H1 (cell line): ENCODE measurements around the gene SLC6A20. TPM values are rescaled to one million over a fixed set of nuclear protein-coding genes. Genes with fewer than 3 reads are reported as not detected.

Experiments
- CTCF ChIA-PET: fragments of 300-600 bp; sonication (Branson Sonifier 250); formaldehyde crosslinking; loops from one replicate; lab custom pipeline; 2021; ENCODE audit not compliant: partially characterized antibody; lab: Charles Lee
- POLR2A ChIA-PET: fragments of 300-600 bp; sonication (Branson Sonifier 250); formaldehyde crosslinking; loops from one replicate; lab custom pipeline; 2021; ENCODE audit warnings: inconsistent platforms; ENCODE audit not compliant: partially characterized antibody; lab: Charles Lee
- DNase-seq, 2 experiments: peaks; one replicate each; pipeline versions ENCODE4 v3.0.0 to v3.0.0-alpha.2; 2010 to 2022; ENCODE audit warnings: low spot score in 2 of 2, low read depth in 1 of 2, mixed read lengths in 1 of 2
- FAIRE-seq: peaks from 2 replicates; lab custom pipeline; 2011; peaks lifted over from hg19 to GRCh38; lab: Jason Lieb, UNC
- H2AFZ ChIP-seq: 2 replicates; pipeline ENCODE4 v1.8.1; 2012; ENCODE audit warnings: low read length, inconsistent platforms
- H2AK5ac ChIP-seq: 2 replicates; pipeline ENCODE4 v1.6.1; 2013; ENCODE audit warnings: low read depth, low read length
- H2BK120ac ChIP-seq: replicated peaks from 2 replicates; pipeline ENCODE3; 2013; ENCODE audit warnings: low read depth, low read length, inconsistent platforms
- H2BK12ac ChIP-seq: 2 replicates; pipeline ENCODE4 v1.6.1; 2013; ENCODE audit warnings: low read depth, low read length
- H2BK15ac ChIP-seq: 2 replicates; pipeline ENCODE4 v1.6.1; 2013; ENCODE audit warnings: low read length
- H2BK20ac ChIP-seq: 2 replicates; pipeline ENCODE4 v1.6.1; 2013; ENCODE audit warnings: low read length
- H2BK5ac ChIP-seq: 2 replicates; pipeline ENCODE4 v1.6.1; 2013; ENCODE audit warnings: low read depth, low read length
- H3K14ac ChIP-seq: 2 replicates; pipeline ENCODE4 v1.6.1; 2013; ENCODE audit warnings: inconsistent platforms; ENCODE audit not compliant: insufficient read length
- H3K18ac ChIP-seq: 2 replicates; pipeline ENCODE4 v1.6.1; 2013; ENCODE audit warnings: low read length; ENCODE audit errors: extremely low read depth
- H3K23ac ChIP-seq: 2 replicates; pipeline ENCODE4 v1.6.1; 2013; ENCODE audit warnings: inconsistent platforms; ENCODE audit not compliant: insufficient read length
- H3K23me2 ChIP-seq: 2 replicates; pipeline ENCODE4 v1.6.1; 2013; ENCODE audit warnings: low read depth, low read length
- H3K27ac ChIP-seq: 2 replicates; pipeline ENCODE4 v1.6.1; 2011; ENCODE audit warnings: low read depth, low read length, inconsistent platforms
- H3K27me3 ChIP-seq, 4 experiments: replicated peaks in 1 of 4; 1 replicate in 1 of 4; 2 replicates in 3 of 4; pipeline versions ENCODE4 v1.6.1 to v1.8.1; 2011 to 2013; ENCODE audit warnings: low read length in 3 of 4, mild to moderate bottlenecking in 3 of 4, inconsistent platforms in 2 of 4, mixed read lengths in 2 of 4, moderate library complexity in 1 of 4; ENCODE audit not compliant: control insufficient read depth in 3 of 4, insufficient read depth in 3 of 4; ENCODE audit errors: extremely low read depth in 1 of 4
- H3K36me3 ChIP-seq, 4 experiments: 2 replicates each; pipeline versions ENCODE4 v1.6.1 to v1.8.1; 2011 to 2013; ENCODE audit warnings: mild to moderate bottlenecking in 4 of 4, low read length in 3 of 4, moderate library complexity in 2 of 4, control low read depth in 1 of 4, inconsistent platforms in 1 of 4; ENCODE audit not compliant: insufficient read depth in 4 of 4, control insufficient read depth in 2 of 4
- H3K4ac ChIP-seq: replicated peaks from 2 replicates; pipeline ENCODE3; 2013; ENCODE audit warnings: low read length, low read depth, mixed read lengths, inconsistent platforms; ENCODE audit not compliant: insufficient read length
- H3K4me1 ChIP-seq, 4 experiments: replicated peaks in 1 of 4; 1 replicate in 1 of 4; 2 replicates in 3 of 4; pipeline versions ENCODE4 v1.6.1 to v1.8.1; 2011 to 2013; ENCODE audit warnings: low read length in 3 of 4, inconsistent platforms in 2 of 4, mixed read lengths in 1 of 4; ENCODE audit not compliant: insufficient read depth in 4 of 4, control insufficient read depth in 3 of 4
- H3K4me2 ChIP-seq, 2 experiments: 2 replicates each; pipeline versions ENCODE4 v1.6.1 to v1.8.1; 2011 to 2013; ENCODE audit warnings: low read depth in 2 of 2, low read length in 2 of 2, control low read depth in 1 of 2, inconsistent platforms in 1 of 2, mild to moderate bottlenecking in 1 of 2; ENCODE audit not compliant: insufficient read depth in 1 of 2
- H3K4me3 ChIP-seq, 4 experiments: fragments of 200-600, 300-600 bp in 1 of 4; sonication (generic), shearing (Covaris generic), sonication (Bioruptor Twin) in 1 of 4; 2 replicates each; pipeline versions ENCODE4 v1.5.1 to v1.8.1; 2011 to 2016; ENCODE audit warnings: low read length in 4 of 4, low read depth in 3 of 4, control low read depth in 2 of 4, inconsistent platforms in 2 of 4, mild to moderate bottlenecking in 2 of 4, mixed read lengths in 1 of 4, moderate library complexity in 1 of 4; ENCODE audit not compliant: insufficient read depth in 2 of 4; ENCODE audit errors: extremely low read depth in 1 of 4
- H3K56ac ChIP-seq: replicated peaks from 2 replicates; pipeline ENCODE3; 2013; ENCODE audit warnings: low read depth, mild to moderate bottlenecking, mixed read lengths, low read length, inconsistent platforms; ENCODE audit not compliant: insufficient read length
- H3K79me1 ChIP-seq: 2 replicates; pipeline ENCODE4 v1.6.1; 2013; ENCODE audit warnings: low read depth, low read length, control low read depth
- H3K79me2 ChIP-seq, 2 experiments: 2 replicates each; pipeline versions ENCODE4 v1.6.1 to v1.8.1; 2012 to 2013; ENCODE audit warnings: low read length in 2 of 2, mild to moderate bottlenecking in 2 of 2, inconsistent platforms in 1 of 2; ENCODE audit not compliant: insufficient read depth in 2 of 2, control insufficient read depth in 1 of 2
- H3K9ac ChIP-seq, 4 experiments: replicated peaks in 1 of 4; 1 replicate in 1 of 4; 2 replicates in 3 of 4; pipeline versions ENCODE4 v1.6.1 to v1.8.1; 2011 to 2013; ENCODE audit warnings: low read depth in 3 of 4, low read length in 3 of 4, control low read depth in 2 of 4, mild to moderate bottlenecking in 2 of 4, moderate library complexity in 2 of 4, inconsistent platforms in 1 of 4; ENCODE audit errors: extremely low read depth in 1 of 4
- H3K9me3 ChIP-seq, 2 experiments: 2 replicates each; pipeline versions ENCODE4 v1.6.1 to v1.8.1; 2012 to 2013; ENCODE audit warnings: mild to moderate bottlenecking in 2 of 2, moderate library complexity in 2 of 2, control low read depth in 1 of 2, inconsistent platforms in 1 of 2, low read depth in 1 of 2, low read length in 1 of 2, mixed read lengths in 1 of 2; ENCODE audit not compliant: insufficient read depth in 2 of 2
- H4K20me1 ChIP-seq, 2 experiments: replicated peaks in 1 of 2; 2 replicates each; pipeline versions ENCODE3 to v1.8.1; 2011 to 2013; ENCODE audit warnings: inconsistent platforms in 2 of 2, low read length in 2 of 2, mild to moderate bottlenecking in 1 of 2; ENCODE audit not compliant: insufficient read depth in 2 of 2, control insufficient read depth in 1 of 2
- H4K5ac ChIP-seq: 2 replicates; pipeline ENCODE4 v1.6.1; 2013; ENCODE audit warnings: low read length, low read depth, mixed read lengths, inconsistent platforms; ENCODE audit not compliant: insufficient read length
- H4K8ac ChIP-seq: 2 replicates; pipeline ENCODE4 v1.8.0; 2013; ENCODE audit warnings: mild to moderate bottlenecking, moderate library complexity, low read length, inconsistent platforms; ENCODE audit not compliant: insufficient read depth; ENCODE audit errors: extremely low read depth
- H4K91ac ChIP-seq: replicated peaks from 2 replicates; pipeline ENCODE3; 2013; ENCODE audit warnings: low read length, mixed read lengths, inconsistent platforms; ENCODE audit not compliant: insufficient read length
- CBX5 ChIP-seq: fragments of 300-800, 300-1000 bp; sonication (generic); IDR thresholded peaks from 2 replicates; pipeline ENCODE4 v1.7.1; 2016; ENCODE audit warnings: antibody characterized with exemption, low read length, low read depth
- EGR1 ChIP-seq: IDR thresholded peaks from 2 replicates; pipeline ENCODE4 v1.6.1; 2011; ENCODE audit warnings: low read depth, low read length, borderline replicate concordance
- FOSL1 ChIP-seq: IDR thresholded peaks from 2 replicates; pipeline ENCODE4 v1.6.1; 2011; ENCODE audit warnings: mild to moderate bottlenecking, low read depth, low read length, moderate library complexity; ENCODE audit not compliant: insufficient read depth
- JUND ChIP-seq: IDR thresholded peaks from 2 replicates; pipeline ENCODE4 v1.6.1; 2011; ENCODE audit warnings: mild to moderate bottlenecking, improper control_type of control experiment, low read length
- KDM5A ChIP-seq: fragments of 200-600 bp; IDR thresholded peaks from 2 replicates; pipeline ENCODE4 v1.7.1; 2012; ENCODE audit warnings: mild to moderate bottlenecking, low read length, inconsistent platforms, mixed read lengths
- MAFK ChIP-seq: IDR thresholded peaks from 2 replicates; pipeline ENCODE4 v1.6.1; 2012; ENCODE audit warnings: low read depth, mild to moderate bottlenecking, improper control_type of control experiment, low read length
- NANOG ChIP-seq: IDR thresholded peaks from 2 replicates; pipeline ENCODE4 v1.6.1; 2011; ENCODE audit warnings: low read length, low read depth, mild to moderate bottlenecking, inconsistent platforms; ENCODE audit not compliant: insufficient read depth, poor library complexity, severe bottlenecking
- SIX5 ChIP-seq: IDR thresholded peaks from 2 replicates; pipeline ENCODE4 v1.6.1; 2011; ENCODE audit warnings: mild to moderate bottlenecking, low read depth, low read length
- YY1 ChIP-seq: IDR thresholded peaks from 2 replicates; pipeline ENCODE4 v1.6.1; 2011; ENCODE audit warnings: low read depth, mild to moderate bottlenecking, low read length
- WGBS, 2 experiments: shearing (Covaris generic) in 1 of 2; methylation state at CpG; one replicate each; pipeline versions ENCODE4 v1.1.6 to v1.1.7; 2013 to 2015; ENCODE audit warnings: low lambda C conversion rate in 2 of 2, mixed read lengths in 2 of 2, inconsistent platforms in 1 of 2, low coverage in 1 of 2, missing lambda C conversion rate in 1 of 2; ENCODE audit not compliant: insufficient replicate concordance in 2 of 2, insufficient coverage in 1 of 2, insufficient read length in 1 of 2; ENCODE audit errors: extremely low coverage in 1 of 2, missing lambda C conversion rate in 1 of 2; 5-methylcytosine and 5-hydroxymethylcytosine counted together
- polyA plus RNA-seq, 7 experiments: library from polyadenylated mRNA; depleted of rRNA in 3 of 7; stranded (reverse) in 5 of 7; unstranded in 2 of 7; fragments of >200 nt in 5 of 7; fragments of 200-250 nt in 2 of 7; gene quantifications; 1 replicate in 5 of 7; 2 replicates in 1 of 7; 4 replicates in 1 of 7; pipeline versions ENCODE4 v1.2.1 to v1.2.3, GENCODE V29; 2011 to 2013; ENCODE audit warnings: missing spikeins in 2 of 7, mixed read lengths in 2 of 7
- total RNA-seq: library from RNA; stranded (reverse); fragmentation: NEBNext Ultra II Directional; extraction: Animal tissue kit (Norgen Biotek cat#: 25700); gene quantifications from 2 replicates; pipeline ENCODE4 v1.2.1, GENCODE V29; 2021
- TF ChIP-seq, protein P1 (sequence below): IDR thresholded peaks from 2 replicates; pipeline ENCODE4 v1.6.1; 2012; ENCODE audit warnings: inconsistent platforms
- TF ChIP-seq, protein P2 (sequence below): IDR thresholded peaks from 2 replicates; pipeline ENCODE4 v1.6.1; 2011; ENCODE audit warnings: low read length, improper control_type of control experiment

SLC6A20 gene
- total and polyA plus RNA-seq, 2 of the 8 experiments (the other 6 are each of a cell fraction or from before 2014, with no cell fraction given), result 0.05 TPM; not detected in 1

DNA sequence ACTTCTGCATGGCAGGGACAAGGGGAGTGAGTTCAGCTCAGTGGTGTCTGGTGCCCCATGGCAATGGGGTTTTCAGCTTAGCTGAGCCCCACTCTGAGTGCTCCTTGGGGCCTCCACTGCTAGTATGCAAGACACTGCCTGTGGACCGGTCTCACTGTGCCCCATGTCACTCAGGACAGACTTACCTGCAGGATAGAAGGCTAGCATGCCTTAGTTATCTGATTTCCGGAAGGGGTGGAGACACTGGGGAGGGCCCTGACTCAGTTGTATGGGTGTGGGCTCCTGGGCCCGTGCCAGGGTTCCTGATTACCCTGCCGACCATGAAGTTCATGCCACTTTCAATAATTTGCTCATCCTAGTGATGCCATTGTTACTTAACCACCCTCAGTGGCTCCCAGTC, 4.3 kb upstream of the SLC6A20 start:
- no peaks in the 10 kb centered on the region for H3K36me3 ChIP-seq
- TF ChIP-seq YY1 (no peak), JUND (no peak), EGR1 (no peak), SIX5 (no peak), NANOG (no peak), KDM5A (no peak), CBX5 (no peak), FOSL1 (no peak), MAFK (no peak)
- TF ChIP-seq, protein P1, sequence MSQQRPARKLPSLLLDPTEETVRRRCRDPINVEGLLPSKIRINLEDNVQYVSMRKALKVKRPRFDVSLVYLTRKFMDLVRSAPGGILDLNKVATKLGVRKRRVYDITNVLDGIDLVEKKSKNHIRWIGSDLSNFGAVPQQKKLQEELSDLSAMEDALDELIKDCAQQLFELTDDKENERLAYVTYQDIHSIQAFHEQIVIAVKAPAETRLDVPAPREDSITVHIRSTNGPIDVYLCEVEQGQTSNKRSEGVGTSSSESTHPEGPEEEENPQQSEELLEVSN, result no peak
- TF ChIP-seq, protein P2, sequence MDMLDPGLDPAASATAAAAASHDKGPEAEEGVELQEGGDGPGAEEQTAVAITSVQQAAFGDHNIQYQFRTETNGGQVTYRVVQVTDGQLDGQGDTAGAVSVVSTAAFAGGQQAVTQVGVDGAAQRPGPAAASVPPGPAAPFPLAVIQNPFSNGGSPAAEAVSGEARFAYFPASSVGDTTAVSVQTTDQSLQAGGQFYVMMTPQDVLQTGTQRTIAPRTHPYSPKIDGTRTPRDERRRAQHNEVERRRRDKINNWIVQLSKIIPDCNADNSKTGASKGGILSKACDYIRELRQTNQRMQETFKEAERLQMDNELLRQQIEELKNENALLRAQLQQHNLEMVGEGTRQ, result no peak
- H3K4me2 ChIP-seq, result no peak overlapping the region
- no peak overlapping the region for H2BK20ac ChIP-seq
- H3K23me2 ChIP-seq, result peaks cover 2% of the 10 kb centered on the region; the same call in 1 of the 2 replicates
- H2BK15ac ChIP-seq, result no peak overlapping the region
- no peak overlapping the region for H3K56ac ChIP-seq
- H3K79me1 ChIP-seq, result no peaks in the 10 kb centered on the region
- peaks cover 0 to 3% (median 0%) of the 10 kb centered on the region in 4 experiments; a peak in 2 of 7 replicates for H3K4me1 ChIP-seq
- H2BK12ac ChIP-seq, result no peak overlapping the region
- no peak overlapping the region for H2BK5ac ChIP-seq
- H3K4ac ChIP-seq, result no peak overlapping the region
- DNase-seq, result peak in 1 of 2 experiments; percentile 20
- H4K91ac ChIP-seq, result no peak overlapping the region
- FAIRE-seq, result no peak
- peaks cover 0 to 2% of the 10 kb centered on the region in 2 experiments for H4K20me1 ChIP-seq
- H4K5ac ChIP-seq, result no peak overlapping the region
- CTCF ChIA-PET, result interaction anchor here (0.9 to 1.7 kb wide), 3 partner anchors 32 to 75 kb away, joined by 3 read pairs; no protein-coding TSS in a partner anchor
- WGBS, 2 experiments, result 94% methylated on average over 4 of the region's 4 CpGs; no CpG with 5 or more reads in 1 of the 2 experiments
- H2BK120ac ChIP-seq, result no peak overlapping the region
- POLR2A ChIA-PET, result no interaction called here
- H3K18ac ChIP-seq, result no peak overlapping the region
- H3K23ac ChIP-seq, result no peak overlapping the region
- H3K4me3 ChIP-seq, result no peak overlapping the region
- H3K9ac ChIP-seq, result no peak overlapping the region
- H3K14ac ChIP-seq, result no peak overlapping the region
- no peaks in the 10 kb centered on the region for H3K79me2 ChIP-seq
- no peak overlapping the region for H2AFZ ChIP-seq
- H2AK5ac ChIP-seq, result no peak overlapping the region
- no peak overlapping the region for H3K27ac ChIP-seq
- no peaks in the 10 kb centered on the region for H3K9me3 ChIP-seq
- no peak overlapping the region for H4K8ac ChIP-seq
- peaks cover 17 to 29% (median 26%) of the 10 kb centered on the region in 4 experiments for H3K27me3 ChIP-seq
